Measurements from ENCODE around the gene TCP11L2.
"Not testable (repeated sequence)": the region's sequence is repeated elsewhere in the genome, so short reads cannot be mapped to it uniquely, and the experiment has no call there.

The TCP11L2 gene

DNA sequence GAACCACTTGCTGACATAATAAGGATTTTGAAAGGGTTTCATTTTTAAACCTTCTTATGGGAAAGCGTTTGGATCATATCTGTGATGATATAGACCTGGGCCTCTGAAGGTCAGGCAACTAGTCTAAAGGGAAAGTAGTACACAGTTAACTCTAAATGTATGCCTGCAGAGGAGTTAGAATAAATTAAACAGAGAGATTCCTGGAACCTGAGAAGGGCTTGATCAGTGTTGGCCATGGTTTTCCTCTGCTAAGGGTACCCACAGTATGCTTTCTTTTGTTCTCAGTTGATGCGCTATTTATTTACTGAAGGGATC, 40.6 kb downstream of the TCP11L2 start:
- DNase-seq (ENCODE audit: low read depth in 2 of 2) = no peak

- DNase-seq (ENCODE audit: low read depth in 2 of 2) = no peak
These were observed 41.6 kb downstream of the TCP11L2 start for GRCh38 chr12:106344131-106344530.

GRCh38 chr12:106345746-106346145, 43.2 kb downstream of the TCP11L2 start:
- DNase-seq (ENCODE audit: low read depth in 2 of 2) = no peak

DNA sequence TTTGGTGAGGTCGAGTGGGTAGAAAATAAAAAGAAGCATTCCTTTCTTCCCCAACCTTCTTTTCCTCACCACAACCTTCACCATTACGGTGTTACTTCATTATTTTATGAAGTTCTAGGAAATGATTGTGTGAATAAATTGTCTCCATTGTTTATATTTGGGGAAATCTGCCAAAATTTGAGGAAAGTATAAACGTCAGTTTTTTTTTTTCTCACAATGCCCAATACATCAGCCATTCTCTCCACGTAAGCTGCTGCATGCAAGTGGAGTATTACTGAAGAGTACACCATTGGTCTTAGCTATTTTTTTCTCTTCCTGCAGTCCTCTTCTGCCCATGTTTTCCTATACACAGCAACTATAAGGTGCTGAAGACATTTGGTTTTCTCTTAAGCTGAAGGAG, 45.9 kb downstream of the TCP11L2 start:
- DNase-seq (ENCODE audit: low read depth in 2 of 2) = no peak

DNA sequence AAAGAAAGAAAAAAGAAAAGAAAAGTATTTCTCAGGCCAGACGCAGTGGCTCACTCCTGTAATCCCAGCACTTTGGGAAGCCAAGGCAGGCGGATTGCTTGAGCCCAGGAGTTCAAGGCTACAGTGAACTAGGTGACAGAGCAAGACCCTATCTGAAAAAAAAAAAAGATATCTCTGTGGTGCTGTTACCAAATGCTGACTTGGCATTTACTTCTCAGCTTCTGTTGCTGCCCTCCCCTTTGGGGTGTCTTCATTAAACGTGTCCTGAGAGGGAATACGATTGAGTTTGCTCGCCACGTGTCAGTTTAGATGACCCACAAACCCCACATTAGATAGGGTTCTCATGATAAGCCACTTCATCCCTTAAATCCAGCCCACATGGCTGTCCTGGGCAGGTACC, 50.6 kb downstream of the TCP11L2 start:
- no peak for DNase-seq (ENCODE audit: low read depth in 2 of 2)

- DNase-seq (ENCODE audit: low read depth in 2 of 2) = peak; percentile 87 to 94
These were observed 55.2 kb downstream of the TCP11L2 start, which contains the start of gene POLR3B for GRCh38 chr12:106357549-106358395. POLR3B (plus strand) TSS chr12:106357748; CDS start chr12:106357880, 132 bp downstream.

GRCh38 chr12:106358396-106359241, 56.1 kb downstream of the TCP11L2 start:
- DNase-seq (ENCODE audit: low read depth in 2 of 2) = no peak

DNA sequence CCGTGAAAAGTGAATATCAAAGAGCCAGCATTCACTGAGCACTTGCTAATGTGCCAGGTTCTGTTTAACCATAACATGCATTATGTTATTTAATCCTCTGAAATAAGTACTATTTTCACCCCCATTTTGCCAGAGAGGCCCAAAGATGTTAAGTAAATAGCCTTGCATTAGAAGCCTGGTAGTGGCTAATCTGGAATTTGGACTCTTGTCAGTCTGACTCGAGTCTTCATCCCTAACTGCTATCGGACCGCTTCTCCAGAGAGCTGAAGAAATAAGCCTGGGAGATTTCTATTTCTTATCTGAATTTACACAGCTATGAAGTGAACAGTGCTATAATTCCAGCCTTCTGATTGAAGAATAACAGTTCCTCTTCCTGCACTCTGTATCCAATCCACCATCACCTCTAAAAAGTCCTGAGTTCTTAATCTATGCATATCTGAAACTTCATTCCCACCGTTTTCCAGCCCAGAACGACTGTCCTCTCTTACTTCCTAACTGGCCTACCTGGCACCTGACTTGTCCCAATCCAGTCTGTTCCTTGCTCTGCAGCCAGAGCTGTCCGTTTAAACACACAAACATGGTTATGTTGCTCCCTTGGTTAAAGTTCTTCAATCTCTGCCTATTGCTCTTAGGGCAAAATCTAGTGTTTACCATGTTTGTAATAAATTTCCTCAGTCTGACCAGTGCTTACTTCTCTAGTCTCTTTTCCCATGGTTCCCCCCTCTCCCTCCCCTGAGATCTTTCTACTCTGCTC, 57.3 kb downstream of the TCP11L2 start:
- no peak for DNase-seq (ENCODE audit: low read depth in 2 of 2)

- no peak for DNase-seq (ENCODE audit: low read depth in 2 of 2)
These were observed 58.0 kb downstream of the TCP11L2 start for GRCh38 chr12:106360400-106360994.

- DNase-seq (ENCODE audit: low read depth in 2 of 2) = no peak
These were observed 60.4 kb downstream of the TCP11L2 start for GRCh38 chr12:106362971-106363370.

DNA sequence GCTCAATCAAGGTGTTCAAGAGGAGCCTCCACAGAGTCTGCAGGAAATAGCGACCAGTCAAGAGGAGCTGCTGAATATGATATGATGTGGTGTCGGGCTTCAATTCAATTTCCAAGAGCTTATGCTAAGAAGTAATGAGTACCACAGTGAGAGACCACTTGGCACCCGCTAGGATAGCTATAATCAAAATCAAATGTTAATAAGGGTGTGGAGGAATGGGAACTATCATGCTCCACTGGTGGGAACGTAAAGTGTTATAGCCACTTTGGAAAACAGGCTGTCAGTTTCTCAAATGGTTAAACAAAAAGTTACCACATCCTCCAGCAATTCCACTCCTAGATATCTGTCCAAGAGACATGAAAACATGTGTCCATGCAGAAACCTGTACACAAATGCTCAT, 61.7 kb downstream of the TCP11L2 start:
- no peak for DNase-seq (ENCODE audit: low read depth in 2 of 2)

DNA sequence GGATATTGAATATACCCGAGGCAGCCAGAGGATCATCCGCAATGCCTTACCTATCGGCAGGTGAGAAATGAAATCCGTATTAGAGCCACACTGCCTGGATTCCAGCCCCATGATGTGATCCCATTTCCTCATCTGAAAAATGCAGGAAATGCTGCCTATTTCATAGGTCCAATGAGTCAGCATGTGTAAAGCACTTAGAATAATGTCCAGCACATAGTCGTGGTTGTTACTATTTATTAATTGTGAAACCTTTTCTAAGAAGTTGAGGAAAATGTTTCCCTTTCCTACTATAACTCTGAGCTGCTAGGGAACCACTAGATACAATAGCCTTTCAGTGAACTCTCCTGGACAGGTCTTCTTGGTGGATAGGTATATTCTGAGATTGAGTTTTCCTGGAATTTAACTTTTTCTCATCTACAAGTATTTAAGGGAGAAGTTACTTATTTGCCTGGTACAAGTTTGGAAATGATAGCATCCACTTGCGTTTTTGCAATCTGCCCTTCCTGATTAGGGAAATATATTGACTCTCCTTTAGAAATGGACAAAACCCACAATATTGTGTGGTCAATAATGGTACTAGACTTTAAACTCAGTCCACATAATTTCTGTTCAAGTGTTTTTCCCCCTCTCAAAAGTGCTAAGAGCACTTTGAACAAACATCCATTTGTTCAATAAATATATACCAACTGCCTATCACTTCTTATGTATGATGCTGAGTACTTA, 67.3 kb downstream of the TCP11L2 start:
- no peak for DNase-seq (ENCODE audit: low read depth in 2 of 2)

GRCh38 chr12:106378788-106379187, 76.3 kb downstream of the TCP11L2 start:
- DNase-seq (ENCODE audit: low read depth in 2 of 2) = no peak

GRCh38 chr12:106380954-106381353, 78.4 kb downstream of the TCP11L2 start:
- no peak for DNase-seq (ENCODE audit: low read depth in 2 of 2)

GRCh38 chr12:106381866-106382265, 79.3 kb downstream of the TCP11L2 start:
- not testable (repeated sequence) for DNase-seq (ENCODE audit: low read depth in 2 of 2)

- no peak for DNase-seq (ENCODE audit: low read depth in 2 of 2)
These were observed 84.4 kb downstream of the TCP11L2 start for GRCh38 chr12:106386813-106387535.

DNA sequence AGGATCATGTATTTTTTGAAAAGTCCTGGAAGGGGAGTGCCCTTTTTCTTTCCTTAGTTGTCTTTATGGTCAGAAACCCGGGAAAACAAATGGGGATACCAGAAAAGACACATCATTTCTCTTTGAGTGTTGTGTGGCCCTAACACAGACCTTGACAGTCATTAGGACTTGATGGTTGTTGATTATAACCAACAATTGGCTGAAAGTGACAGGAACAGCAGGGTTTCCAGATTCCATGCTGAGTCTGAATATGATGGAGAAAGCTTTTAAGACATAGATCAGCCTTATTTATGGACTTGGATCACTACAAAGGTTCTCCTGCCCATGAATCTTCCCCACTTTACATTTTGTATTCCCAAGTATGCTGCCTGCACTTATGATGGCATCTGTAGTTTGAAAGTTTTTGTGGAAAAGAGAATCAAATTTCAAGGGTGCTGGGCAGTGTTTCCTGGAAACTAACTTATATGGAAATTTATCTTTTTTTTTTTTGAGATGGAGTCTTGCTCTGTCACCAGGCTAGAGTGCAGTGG, 85.4 kb downstream of the TCP11L2 start:
- no peak for DNase-seq (ENCODE audit: low read depth in 2 of 2)

DNA sequence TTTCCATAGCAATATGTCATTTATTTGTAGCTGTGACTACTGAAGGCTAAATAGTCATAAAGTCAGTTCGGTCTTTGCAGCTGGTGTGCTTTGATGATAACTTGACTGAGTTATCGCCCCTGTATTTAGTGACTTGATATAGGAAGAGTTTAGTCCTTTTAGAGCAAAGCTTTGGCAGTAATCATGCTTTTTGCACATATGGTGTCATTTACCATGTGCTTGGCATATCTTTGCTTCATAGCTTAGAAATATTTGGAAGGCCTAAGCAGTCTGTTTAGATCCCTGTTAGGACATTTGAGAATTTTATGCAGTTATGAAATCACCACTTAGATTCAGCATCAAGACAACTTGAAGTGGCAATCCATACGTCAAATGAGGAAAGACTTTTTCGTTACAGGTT, 86.6 kb downstream of the TCP11L2 start:
- no peak for DNase-seq (ENCODE audit: low read depth in 2 of 2)

- DNase-seq (ENCODE audit: low read depth in 2 of 2) = no peak
These were observed 90.2 kb downstream of the TCP11L2 start for GRCh38 chr12:106392759-106393158.

Data from stimulated activated CD8-positive, alpha-beta memory T cell treated with anti-CD3 and anti-CD28 coated beads, Interleukin-2, amount 100 ng/mL, for 1 hour (primary cell).